Endothelial cell of umbilical vein (primary cell): ENCODE results near the gene ITPR2. TPM values are rescaled to one million over a fixed set of nuclear protein-coding genes. Genes with fewer than 3 reads are reported as not detected.
"Not testable (repeated sequence)": the region's sequence is repeated elsewhere in the genome, so short reads cannot be mapped to it uniquely, and the experiment has no call there.

Experiments
- BruUV-seq: library from RNA; stranded (reverse); fragments of 400-500 nt; replicated peaks from 2 replicates; lab custom pipeline; 2021; lab: Mats Ljungman, UMichigan
- CTCF ChIA-PET: fragments of 300-600, 350-600 bp; sonication (Branson Sonifier 250); formaldehyde crosslinking; loops from one replicate; lab custom pipeline; 2021; ENCODE audit warnings: antibody characterized with exemption, inconsistent platforms; lab: Charles Lee
- POLR2A ChIA-PET: fragments of 300-600, 350-600 bp; sonication (Branson Sonifier 250); formaldehyde crosslinking; loops from one replicate; lab custom pipeline; 2021; ENCODE audit warnings: antibody characterized with exemption, inconsistent platforms; lab: Charles Lee
- DNase-seq: peaks from one replicate; pipeline ENCODE4 v3.0.0-alpha.2; 2011; ENCODE audit warnings: low read depth, low spot score
- FAIRE-seq: peaks from 2 replicates; lab custom pipeline; 2011; peaks lifted over from hg19 to GRCh38; lab: Jason Lieb, UNC
- H2AFZ ChIP-seq: 2 replicates; pipeline ENCODE4 v1.6.0; 2012; ENCODE audit warnings: low read depth, low read length, control low read depth, inconsistent platforms
- H3K27ac ChIP-seq: 2 replicates; pipeline ENCODE4 v1.5.1; 2011; ENCODE audit warnings: low read depth, mild to moderate bottlenecking, control low read depth, low read length, moderate library complexity; ENCODE audit not compliant: insufficient read depth
- H3K27me3 ChIP-seq, 2 experiments: 2 replicates each; pipeline versions ENCODE4 v1.6.0 to v1.6.1; 2011; ENCODE audit warnings: low read length in 2 of 2, mixed read lengths in 1 of 2; ENCODE audit not compliant: control insufficient read depth in 2 of 2, insufficient read depth in 2 of 2
- H3K36me3 ChIP-seq, 2 experiments: 2 replicates in 1 of 2; 3 replicates in 1 of 2; pipeline ENCODE4 v1.5.1; 2011; ENCODE audit warnings: low read length in 2 of 2, mild to moderate bottlenecking in 1 of 2, moderate library complexity in 1 of 2; ENCODE audit not compliant: control insufficient read depth in 2 of 2, insufficient read depth in 2 of 2; ENCODE audit errors: extremely low read depth in 1 of 2
- H3K4me1 ChIP-seq: 3 replicates; pipeline ENCODE4 v1.5.1; 2011; ENCODE audit warnings: mild to moderate bottlenecking, low read length; ENCODE audit not compliant: control insufficient read depth, insufficient read depth; ENCODE audit errors: extremely low read depth
- H3K4me2 ChIP-seq: 2 replicates; pipeline ENCODE4 v1.6.1; 2011; ENCODE audit warnings: low read length, control low read depth, mixed read lengths; ENCODE audit not compliant: insufficient read depth
- H3K4me3 ChIP-seq, 3 experiments: fragments of 200-600 bp in 1 of 3; sonication (generic), shearing (Covaris generic) in 1 of 3; replicated peaks in 1 of 3; 2 replicates each; pipeline ENCODE4 v1.5.1; 2011 to 2016; ENCODE audit warnings: control low read depth in 3 of 3, low read length in 3 of 3, mild to moderate bottlenecking in 2 of 3, inconsistent platforms in 1 of 3, low read depth in 1 of 3, moderate library complexity in 1 of 3; ENCODE audit not compliant: insufficient read depth in 1 of 3
- H3K79me2 ChIP-seq: 2 replicates; pipeline ENCODE4 v1.6.0; 2012; ENCODE audit warnings: low read length, inconsistent platforms; ENCODE audit not compliant: control insufficient read depth, insufficient read depth
- H3K9ac ChIP-seq: replicated peaks from 2 replicates; pipeline ENCODE3; 2011; ENCODE audit warnings: low read length, control low read depth; ENCODE audit not compliant: insufficient read depth; ENCODE audit errors: extremely low read depth
- H3K9me1 ChIP-seq: replicated peaks from 3 replicates; pipeline ENCODE4 v1.6.0; 2011; ENCODE audit warnings: mild to moderate bottlenecking, low read length; ENCODE audit not compliant: control insufficient read depth, insufficient read depth; ENCODE audit errors: extremely low read depth
- H3K9me3 ChIP-seq: replicated peaks from 2 replicates; pipeline ENCODE4 v1.5.1; 2012; ENCODE audit warnings: low read length, inconsistent platforms; ENCODE audit not compliant: control insufficient read depth, insufficient read depth
- H4K20me1 ChIP-seq: replicated peaks from 2 replicates; pipeline ENCODE3; 2011; ENCODE audit warnings: mild to moderate bottlenecking, low read length; ENCODE audit not compliant: control insufficient read depth, insufficient read depth; ENCODE audit errors: extremely low read depth
- CTCF ChIP-seq, 2 donors: IDR thresholded peaks; 1 replicate in 1 of 2; 2 replicates in 1 of 2; pipeline ENCODE4 v1.5.1; 2011; ENCODE audit warnings: low read length in 2 of 2, mild to moderate bottlenecking in 2 of 2, moderate library complexity in 2 of 2, control low read depth in 1 of 2, inconsistent platforms in 1 of 2, low read depth in 1 of 2; ENCODE audit not compliant: insufficient read depth in 1 of 2; ENCODE audit errors: extremely low read depth in 1 of 2
- EZH2 ChIP-seq: IDR thresholded peaks from 2 replicates; pipeline ENCODE4 v1.6.1; 2012; ENCODE audit warnings: borderline replicate concordance, low read depth, mild to moderate bottlenecking, moderate library complexity, low read length, inconsistent platforms; ENCODE audit not compliant: severe bottlenecking
- FOS ChIP-seq: IDR thresholded peaks from 2 replicates; pipeline ENCODE4 v1.6.1; 2011; ENCODE audit warnings: mild to moderate bottlenecking, low read length, moderate library complexity, borderline replicate concordance; ENCODE audit not compliant: insufficient read depth
- GATA2 ChIP-seq: IDR thresholded peaks from 2 replicates; pipeline ENCODE4 v1.7.0; 2011; ENCODE audit warnings: low read depth, mild to moderate bottlenecking, moderate library complexity, mixed read lengths, low read length; ENCODE audit not compliant: insufficient read length, insufficient read depth
- JUN ChIP-seq: IDR thresholded peaks from 2 replicates; pipeline ENCODE4 v1.6.1; 2011; ENCODE audit warnings: borderline replicate concordance, low read depth; ENCODE audit not compliant: insufficient read length, insufficient read depth
- MAX ChIP-seq: IDR thresholded peaks from 2 replicates; pipeline ENCODE4 v1.6.1; 2011; ENCODE audit not compliant: insufficient read depth, insufficient read length
- MYC ChIP-seq: IDR thresholded peaks from one replicate; pipeline ENCODE4 v1.6.1; 2011; ENCODE audit warnings: mild to moderate bottlenecking, low read depth, low read length
- POLR2A ChIP-seq: IDR thresholded peaks from 2 replicates; pipeline ENCODE4 v1.6.1; 2012; ENCODE audit warnings: low read depth, mild to moderate bottlenecking, control low read depth, low read length
- POLR2AphosphoS5 ChIP-seq: IDR thresholded peaks from 2 replicates; pipeline ENCODE4 v1.6.1; 2012; ENCODE audit warnings: low read depth, mild to moderate bottlenecking, control low read depth, low read length, moderate library complexity; ENCODE audit not compliant: insufficient read depth
- dilution Hi-C: fragments of 300-500 bp; cut with MboI; formaldehyde crosslinking; loops from one replicate; pipeline ENCODE4 v1.15.0; 2019; ENCODE audit warnings: low sequenced_read_pairs; ENCODE audit not compliant: extremely low pct_ligation_motif_present
- intact Hi-C: fragments of 100-400 bp; cut with micrococcal nuclease; formaldehyde crosslinking; loops from one replicate; pipeline ENCODE4 v1.10.0; 2022
- polyA plus RNA-seq, 4 experiments: library from polyadenylated mRNA; depleted of rRNA in 3 of 4; stranded (reverse) in 3 of 4; unstranded in 1 of 4; fragments of >200 nt; gene quantifications; 2 replicates each; pipeline versions ENCODE4 v1.2.1 to v1.2.3, GENCODE V29; 2011 to 2012; ENCODE audit warnings: missing spikeins in 1 of 4
- total RNA-seq: library from RNA; stranded (reverse); gene quantifications from 2 replicates; pipeline ENCODE4 v1.2.3, GENCODE V29; 2021

Gene ITPR2
- total and polyA plus RNA-seq, 2 donors (not counting 3 experiments of a cell fraction or from before 2014, with no cell fraction given), result 16.2 to 86.8 TPM

- dilution Hi-C loops, result no loop called here
- BruUV-seq, result no TSS peak
- no peak overlapping the region for H2AFZ ChIP-seq
- no peak overlapping the region for H3K4me2 ChIP-seq
- H3K36me3 ChIP-seq, result peaks cover 0 to 4% of the 10 kb centered on the region in 2 experiments
- H3K27ac ChIP-seq, result no peak overlapping the region
- intact Hi-C loops, result no loop called here
- H3K27me3 ChIP-seq, result no peaks in the 10 kb centered on the region
- H3K4me1 ChIP-seq, result peaks cover 23% of the 10 kb centered on the region
- CTCF ChIA-PET, result interaction anchor here (7.4 kb wide), 1 partner anchor 15 kb away, joined by 75 read pairs; no protein-coding TSS in a partner anchor
- no peak overlapping the region for H3K9ac ChIP-seq
- DNase-seq, result no peak
- no peaks in the 10 kb centered on the region for H4K20me1 ChIP-seq
- FAIRE-seq, result no peak
- no peaks in the 10 kb centered on the region for H3K79me2 ChIP-seq
- no peak overlapping the region for H3K4me3 ChIP-seq
- H3K9me3 ChIP-seq, result no peaks in the 10 kb centered on the region
- POLR2A ChIA-PET, result no interaction called here
- TF ChIP-seq JUN (no peak), POLR2AphosphoS5 (no peak), EZH2 (no peak), CTCF (IDR thresholded peaks at IDR 0.05; ENCODE audit: extremely low read depth in 1 of 2, insufficient read depth in 1 of 2, low read depth in 1 of 2, low read length in 2 of 2) (no peak), GATA2 (no peak), MYC (no peak), FOS (no peak), POLR2A (no peak), MAX (no peak)
- no peaks in the 10 kb centered on the region for H3K9me1 ChIP-seq
These were observed 186.4 kb downstream of the ITPR2 start for GRCh38 chr12:26646571-26646970.

GRCh38 chr12:26644376-26644775 lies 188.6 kb downstream of the ITPR2 start:
- H3K9me1 ChIP-seq, dilution Hi-C loops, H3K9ac ChIP-seq, H3K9me3 ChIP-seq, H3K27me3 ChIP-seq, FAIRE-seq, BruUV-seq, H4K20me1 ChIP-seq, H2AFZ ChIP-seq, POLR2A ChIA-PET, intact Hi-C loops, H3K4me2 ChIP-seq, DNase-seq, H3K79me2 ChIP-seq, H3K36me3 ChIP-seq, H3K4me3 ChIP-seq, H3K27ac ChIP-seq: not testable (repeated sequence)
- peaks cover 18% of the 10 kb centered on the region for H3K4me1 ChIP-seq
- CTCF ChIA-PET, result interaction anchor here (1.9 to 7.4 kb wide), 2 partner anchors 13 to 57 kb away, joined by 8 to 75 read pairs; no protein-coding TSS in a partner anchor
